Type B pancreatic cell (in vitro differentiated cells): ENCODE data around the gene HLF. TPM values are rescaled to one million over a fixed set of nuclear protein-coding genes. Genes with fewer than 3 reads are reported as not detected.
"Not testable (repeated sequence)": the region's sequence is repeated elsewhere in the genome, so short reads cannot be mapped to it uniquely, and the experiment has no call there.

Source experiments
- DNase-seq: peaks from one replicate; pipeline ENCODE4 v3.0.0; 2021; ENCODE audit warnings: mixed read lengths; ENCODE audit not compliant: unreplicated experiment; ENCODE audit errors: extremely low spot score
- H3K27ac Mint-ChIP-seq: 2 replicates; pipeline ENCODE4 v1.8.0; 2021; ENCODE audit warnings: mild to moderate bottlenecking, mixed read lengths
- H3K27me3 Mint-ChIP-seq: 2 replicates; pipeline ENCODE4 v1.8.0; 2021; ENCODE audit warnings: mixed read lengths
- H3K36me3 Mint-ChIP-seq: 2 replicates; pipeline ENCODE4 v1.8.0; 2021; ENCODE audit warnings: mixed read lengths
- H3K4me1 Mint-ChIP-seq: one replicate; pipeline ENCODE4 v1.8.0; 2021; ENCODE audit warnings: mixed read lengths; ENCODE audit not compliant: unreplicated experiment
- H3K4me3 Mint-ChIP-seq: 2 replicates; pipeline ENCODE4 v1.8.0; 2021; ENCODE audit warnings: mild to moderate bottlenecking, mixed read lengths
- H3K9me3 Mint-ChIP-seq: 2 replicates; pipeline ENCODE4 v1.8.0; 2021; ENCODE audit warnings: mixed read lengths
- total RNA-seq: library from RNA; stranded (reverse); gene quantifications from 2 replicates; pipeline ENCODE4 v1.2.1, GENCODE V29; 2021; ENCODE audit warnings: low replicate concordance
- TF ChIP-seq, protein P1 (sequence below): fragments of 200-600 bp; sonication (generic); conservative IDR thresholded peaks from 2 replicates; pipeline ENCODE4 v1.5.0; 2021; ENCODE audit warnings: antibody characterized with exemption, mild to moderate bottlenecking

HLF gene
- total RNA-seq, 1 donor from 2014 or later = 2.6 TPM

- no peak overlapping the region for H3K4me3 Mint-ChIP-seq
- H3K27ac Mint-ChIP-seq = peak overlapping the region; percentile 89
- H3K36me3 Mint-ChIP-seq = no peaks in the 10 kb centered on the region
- peaks cover 3% of the 10 kb centered on the region for H3K9me3 Mint-ChIP-seq
- no peak for DNase-seq
- TF ChIP-seq, protein P1, sequence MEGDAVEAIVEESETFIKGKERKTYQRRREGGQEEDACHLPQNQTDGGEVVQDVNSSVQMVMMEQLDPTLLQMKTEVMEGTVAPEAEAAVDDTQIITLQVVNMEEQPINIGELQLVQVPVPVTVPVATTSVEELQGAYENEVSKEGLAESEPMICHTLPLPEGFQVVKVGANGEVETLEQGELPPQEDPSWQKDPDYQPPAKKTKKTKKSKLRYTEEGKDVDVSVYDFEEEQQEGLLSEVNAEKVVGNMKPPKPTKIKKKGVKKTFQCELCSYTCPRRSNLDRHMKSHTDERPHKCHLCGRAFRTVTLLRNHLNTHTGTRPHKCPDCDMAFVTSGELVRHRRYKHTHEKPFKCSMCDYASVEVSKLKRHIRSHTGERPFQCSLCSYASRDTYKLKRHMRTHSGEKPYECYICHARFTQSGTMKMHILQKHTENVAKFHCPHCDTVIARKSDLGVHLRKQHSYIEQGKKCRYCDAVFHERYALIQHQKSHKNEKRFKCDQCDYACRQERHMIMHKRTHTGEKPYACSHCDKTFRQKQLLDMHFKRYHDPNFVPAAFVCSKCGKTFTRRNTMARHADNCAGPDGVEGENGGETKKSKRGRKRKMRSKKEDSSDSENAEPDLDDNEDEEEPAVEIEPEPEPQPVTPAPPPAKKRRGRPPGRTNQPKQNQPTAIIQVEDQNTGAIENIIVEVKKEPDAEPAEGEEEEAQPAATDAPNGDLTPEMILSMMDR = no peak
- H3K27me3 Mint-ChIP-seq = no peaks in the 10 kb centered on the region
- H3K4me1 Mint-ChIP-seq = peaks cover 3% of the 10 kb centered on the region
Observed at GRCh38 chr17:55327225-55328088, 62.7 kb downstream of the HLF start.

- H3K27me3 Mint-ChIP-seq, H3K4me3 Mint-ChIP-seq, H3K9me3 Mint-ChIP-seq, H3K4me1 Mint-ChIP-seq, H3K36me3 Mint-ChIP-seq, DNase-seq: not testable (repeated sequence)
- H3K27ac Mint-ChIP-seq = peak overlapping the region; percentile 70
Observed at GRCh38 chr17:55328514-55328913, 63.8 kb downstream of the HLF start.

DNA sequence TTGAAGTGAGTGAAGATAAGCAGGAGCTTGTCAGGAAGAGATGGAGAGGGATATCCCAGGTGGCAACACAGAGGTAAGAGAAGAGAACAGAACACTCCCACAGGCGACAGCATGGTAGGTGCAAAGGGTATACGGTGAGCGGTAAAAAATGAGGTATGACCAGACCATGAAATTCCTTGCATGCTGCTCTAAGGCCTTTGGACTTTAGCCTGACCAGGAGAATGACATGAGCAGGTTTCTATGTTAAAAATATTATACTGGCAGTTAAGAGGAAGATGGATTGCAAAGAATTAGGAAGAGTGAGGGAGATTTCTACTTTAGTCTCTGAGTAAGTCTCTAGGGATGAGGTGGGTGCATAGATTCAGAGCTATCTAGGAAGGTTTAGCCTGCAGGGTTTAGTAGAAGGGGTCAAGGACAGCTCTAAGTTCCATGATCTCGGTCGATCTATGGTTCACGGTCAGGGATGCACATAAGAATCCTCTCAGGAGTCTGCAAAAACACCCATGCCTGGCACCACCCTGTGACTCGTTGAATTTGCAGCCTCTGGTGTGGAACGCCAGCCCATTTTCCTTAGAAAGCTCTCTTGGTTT lies 65.7 kb downstream of the HLF start:
- no peak for DNase-seq
- H3K4me3 Mint-ChIP-seq = no peak overlapping the region
- H3K27me3 Mint-ChIP-seq = no peaks in the 10 kb centered on the region
- TF ChIP-seq, protein P1 = no peak
- H3K9me3 Mint-ChIP-seq = peaks cover 6% of the 10 kb centered on the region
- peaks cover 21% of the 10 kb centered on the region for H3K4me1 Mint-ChIP-seq
- H3K27ac Mint-ChIP-seq = no peak overlapping the region
- no peaks in the 10 kb centered on the region for H3K36me3 Mint-ChIP-seq

GRCh38 chr17:55332296-55333041 lies 67.7 kb downstream of the HLF start:
- TF ChIP-seq, protein P1 = no peak
- DNase-seq = no peak
- no peak overlapping the region for H3K4me3 Mint-ChIP-seq
- H3K27ac Mint-ChIP-seq = no peak overlapping the region
- peaks cover 3% of the 10 kb centered on the region for H3K27me3 Mint-ChIP-seq
- no peaks in the 10 kb centered on the region for H3K36me3 Mint-ChIP-seq
- H3K9me3 Mint-ChIP-seq = peaks cover 6% of the 10 kb centered on the region
- peaks cover 31% of the 10 kb centered on the region for H3K4me1 Mint-ChIP-seq

- no peak for DNase-seq
- Mint-ChIP-seq H3K4me3 (peak overlapping the region; percentile 20), H3K27ac (peak overlapping the region; percentile 47), H3K27me3 (peaks cover 3% of the 10 kb centered on the region), H3K9me3 (peaks cover 6% of the 10 kb centered on the region), H3K36me3 (no peaks in the 10 kb centered on the region), H3K4me1 (peaks cover 29% of the 10 kb centered on the region)
- TF ChIP-seq, protein P1 = no peak
Observed at GRCh38 chr17:55334285-55334684, 69.5 kb downstream of the HLF start.
